Fibroblast of skin of right biceps (primary cell): ENCODE data around the gene COL10A1.
"Not testable (repeated sequence)": the region's sequence is repeated elsewhere in the genome, so short reads cannot be mapped to it uniquely, and the experiment has no call there.

Experiments used
- DNase-seq: peaks from one replicate; pipeline ENCODE4 v3.0.0-alpha.2; 2013

Gene COL10A1

GRCh38 chr6:116118608-116119007, 7.3 kb downstream of the COL10A1 start:
- DNase-seq: peak; percentile 69

- DNase-seq: peak; percentile 26
These were observed 10.2 kb downstream of the COL10A1 start for GRCh38 chr6:116115781-116116180.

GRCh38 chr6:116113386-116113785, 12.5 kb downstream of the COL10A1 start:
- no peak for DNase-seq

GRCh38 chr6:116111552-116112528, 14.1 kb downstream of the COL10A1 start:
- DNase-seq: peak; percentile 33

- no peak for DNase-seq
These were observed 17.1 kb downstream of the COL10A1 start for GRCh38 chr6:116108836-116109235.

- DNase-seq: peak; percentile 13
These were observed 19.8 kb downstream of the COL10A1 start for GRCh38 chr6:116106146-116106545.

GRCh38 chr6:116105247-116105646, 20.7 kb downstream of the COL10A1 start:
- no peak for DNase-seq

- no peak for DNase-seq
These were observed 21.3 kb downstream of the COL10A1 start for GRCh38 chr6:116104636-116105035.

- DNase-seq: no peak
These were observed 23.1 kb downstream of the COL10A1 start for GRCh38 chr6:116102873-116103272.

- no peak for DNase-seq
These were observed 24.1 kb downstream of the COL10A1 start for GRCh38 chr6:116101790-116102189.

GRCh38 chr6:116101302-116101718, 24.6 kb downstream of the COL10A1 start:
- DNase-seq: no peak

GRCh38 chr6:116100419-116101301, 25.3 kb downstream of the COL10A1 start, which contains the start of gene NT5DC1:
NT5DC1 (plus strand) TSS chr6:116100853; CDS start chr6:116100931, 78 bp downstream.
- peak; percentile 65 for DNase-seq

- no peak for DNase-seq
These were observed 26.9 kb downstream of the COL10A1 start for GRCh38 chr6:116099036-116099435.

GRCh38 chr6:116096979-116097816, 28.7 kb downstream of the COL10A1 start:
- DNase-seq: peak; percentile 8

GRCh38 chr6:116096048-116096759, 29.7 kb downstream of the COL10A1 start:
- DNase-seq: not testable (repeated sequence)

- no peak for DNase-seq
These were observed 31.9 kb downstream of the COL10A1 start for GRCh38 chr6:116094041-116094440.

GRCh38 chr6:116090251-116090650, 35.7 kb downstream of the COL10A1 start:
- DNase-seq: no peak

- DNase-seq: no peak
These were observed 37.0 kb downstream of the COL10A1 start for GRCh38 chr6:116088946-116089345.

GRCh38 chr6:116087437-116088027, 38.4 kb downstream of the COL10A1 start:
- DNase-seq: peak; percentile 47

GRCh38 chr6:116084284-116084683, 41.6 kb downstream of the COL10A1 start:
- no peak for DNase-seq

GRCh38 chr6:116083052-116083451, 42.9 kb downstream of the COL10A1 start:
- DNase-seq: no peak
